ENCODE measurements around the gene DOK3. TPM values are rescaled to one million over a fixed set of nuclear protein-coding genes. Genes with fewer than 3 reads are reported as not detected.

The DOK3 gene
- total and polyA plus RNA-seq, 10 of the 15 experiments (the other 5 are each of a cell fraction or from before 2014, with no cell fraction given): 6.6 to 107 (median 52.1) TPM

DNA sequence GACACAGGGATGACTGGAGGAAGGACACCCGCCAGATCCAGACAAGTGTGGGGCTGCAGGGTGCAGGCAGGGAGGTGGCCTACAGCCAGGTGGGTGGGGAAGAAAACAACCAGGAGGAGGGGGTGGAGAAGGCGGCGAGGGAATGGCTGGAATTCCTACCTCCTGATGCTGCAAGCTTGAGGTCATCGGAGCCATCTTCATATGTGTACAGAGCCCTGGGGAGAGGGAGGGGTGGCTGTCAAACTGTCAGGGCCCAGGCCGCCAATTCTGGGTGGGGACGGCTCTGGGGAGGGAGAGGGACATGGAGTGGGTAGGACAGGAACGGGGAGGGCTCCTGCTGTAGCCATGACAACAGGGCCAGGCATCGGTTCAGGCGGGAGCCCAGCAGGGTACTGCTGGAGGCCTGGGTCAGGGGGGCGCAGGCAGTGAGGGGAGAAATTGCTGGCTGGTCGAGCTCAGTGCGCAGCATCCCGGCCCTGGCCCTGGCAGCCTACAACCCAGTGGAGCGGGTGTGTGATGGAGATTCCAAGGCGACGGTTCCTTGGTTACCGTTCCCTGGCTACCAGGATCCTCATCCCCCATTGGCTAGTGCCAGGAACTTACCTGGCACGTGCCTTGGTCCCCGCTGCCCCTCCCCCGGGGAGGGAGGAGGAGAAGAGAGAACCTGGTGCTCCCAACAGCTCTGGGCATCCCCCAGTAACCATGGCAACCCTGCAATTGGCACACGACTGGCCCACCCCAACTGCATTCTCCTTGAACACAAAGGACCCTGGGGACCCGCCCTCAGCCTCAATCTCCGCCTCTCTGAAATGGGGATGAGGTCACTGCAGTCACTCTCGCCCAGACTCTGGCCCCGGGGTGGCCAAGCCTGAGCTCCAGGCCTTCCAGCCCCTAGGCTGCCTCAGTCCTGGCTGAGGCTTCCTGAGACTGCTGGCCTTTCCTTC, 40.7 kb downstream of the DOK3 start:
- FAIRE-seq (no peak), DNase-seq (ENCODE audit: low read depth, low spot score) (no peak), ATAC-seq (peak; percentile 15)
- CTCF ChIA-PET: interaction anchor here (0.7 to 2.0 kb wide), 4 partner anchors 12 to 107 kb away, joined by 3 to 5 read pairs (median 4); no protein-coding TSS in a partner anchor
- H2AFZ ChIP-seq (ENCODE audit: control insufficient read depth, low read depth, low read length): no peak overlapping the region
- intact Hi-C loops (cut with micrococcal nuclease; ENCODE audit: unreplicated experiment): no loop called here
- H3K36me3 ChIP-seq (ENCODE audit: control insufficient read depth in 2 of 2, insufficient read depth in 2 of 2, low read length in 1 of 2): no peaks in the 10 kb centered on the region
- RAD21 ChIA-PET (ENCODE audit: unreplicated experiment): no interaction called here
- in situ Hi-C loops (cut with MboI): no loop called here
- H3K9me3 ChIP-seq (replicated peaks; ENCODE audit: control insufficient read depth, insufficient read depth, low read length): no peaks in the 10 kb centered on the region
- no peak for TF ChIP-seq MTA3 (IDR thresholded peaks at IDR 0.05; ENCODE audit: borderline replicate concordance, low read length)
- no peak for TF ChIP-seq SMARCA5 (IDR thresholded peaks at IDR 0.05)
- TF ChIP-seq, protein P1, sequence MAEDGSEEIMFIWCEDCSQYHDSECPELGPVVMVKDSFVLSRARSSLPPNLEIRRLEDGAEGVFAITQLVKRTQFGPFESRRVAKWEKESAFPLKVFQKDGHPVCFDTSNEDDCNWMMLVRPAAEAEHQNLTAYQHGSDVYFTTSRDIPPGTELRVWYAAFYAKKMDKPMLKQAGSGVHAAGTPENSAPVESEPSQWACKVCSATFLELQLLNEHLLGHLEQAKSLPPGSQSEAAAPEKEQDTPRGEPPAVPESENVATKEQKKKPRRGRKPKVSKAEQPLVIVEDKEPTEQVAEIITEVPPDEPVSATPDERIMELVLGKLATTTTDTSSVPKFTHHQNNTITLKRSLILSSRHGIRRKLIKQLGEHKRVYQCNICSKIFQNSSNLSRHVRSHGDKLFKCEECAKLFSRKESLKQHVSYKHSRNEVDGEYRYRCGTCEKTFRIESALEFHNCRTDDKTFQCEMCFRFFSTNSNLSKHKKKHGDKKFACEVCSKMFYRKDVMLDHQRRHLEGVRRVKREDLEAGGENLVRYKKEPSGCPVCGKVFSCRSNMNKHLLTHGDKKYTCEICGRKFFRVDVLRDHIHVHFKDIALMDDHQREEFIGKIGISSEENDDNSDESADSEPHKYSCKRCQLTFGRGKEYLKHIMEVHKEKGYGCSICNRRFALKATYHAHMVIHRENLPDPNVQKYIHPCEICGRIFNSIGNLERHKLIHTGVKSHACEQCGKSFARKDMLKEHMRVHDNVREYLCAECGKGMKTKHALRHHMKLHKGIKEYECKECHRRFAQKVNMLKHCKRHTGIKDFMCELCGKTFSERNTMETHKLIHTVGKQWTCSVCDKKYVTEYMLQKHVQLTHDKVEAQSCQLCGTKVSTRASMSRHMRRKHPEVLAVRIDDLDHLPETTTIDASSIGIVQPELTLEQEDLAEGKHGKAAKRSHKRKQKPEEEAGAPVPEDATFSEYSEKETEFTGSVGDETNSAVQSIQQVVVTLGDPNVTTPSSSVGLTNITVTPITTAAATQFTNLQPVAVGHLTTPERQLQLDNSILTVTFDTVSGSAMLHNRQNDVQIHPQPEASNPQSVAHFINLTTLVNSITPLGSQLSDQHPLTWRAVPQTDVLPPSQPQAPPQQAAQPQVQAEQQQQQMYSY (CRISPR knock-in tag; IDR thresholded peaks at IDR 0.05): no peak
- TF ChIP-seq, protein P2, sequence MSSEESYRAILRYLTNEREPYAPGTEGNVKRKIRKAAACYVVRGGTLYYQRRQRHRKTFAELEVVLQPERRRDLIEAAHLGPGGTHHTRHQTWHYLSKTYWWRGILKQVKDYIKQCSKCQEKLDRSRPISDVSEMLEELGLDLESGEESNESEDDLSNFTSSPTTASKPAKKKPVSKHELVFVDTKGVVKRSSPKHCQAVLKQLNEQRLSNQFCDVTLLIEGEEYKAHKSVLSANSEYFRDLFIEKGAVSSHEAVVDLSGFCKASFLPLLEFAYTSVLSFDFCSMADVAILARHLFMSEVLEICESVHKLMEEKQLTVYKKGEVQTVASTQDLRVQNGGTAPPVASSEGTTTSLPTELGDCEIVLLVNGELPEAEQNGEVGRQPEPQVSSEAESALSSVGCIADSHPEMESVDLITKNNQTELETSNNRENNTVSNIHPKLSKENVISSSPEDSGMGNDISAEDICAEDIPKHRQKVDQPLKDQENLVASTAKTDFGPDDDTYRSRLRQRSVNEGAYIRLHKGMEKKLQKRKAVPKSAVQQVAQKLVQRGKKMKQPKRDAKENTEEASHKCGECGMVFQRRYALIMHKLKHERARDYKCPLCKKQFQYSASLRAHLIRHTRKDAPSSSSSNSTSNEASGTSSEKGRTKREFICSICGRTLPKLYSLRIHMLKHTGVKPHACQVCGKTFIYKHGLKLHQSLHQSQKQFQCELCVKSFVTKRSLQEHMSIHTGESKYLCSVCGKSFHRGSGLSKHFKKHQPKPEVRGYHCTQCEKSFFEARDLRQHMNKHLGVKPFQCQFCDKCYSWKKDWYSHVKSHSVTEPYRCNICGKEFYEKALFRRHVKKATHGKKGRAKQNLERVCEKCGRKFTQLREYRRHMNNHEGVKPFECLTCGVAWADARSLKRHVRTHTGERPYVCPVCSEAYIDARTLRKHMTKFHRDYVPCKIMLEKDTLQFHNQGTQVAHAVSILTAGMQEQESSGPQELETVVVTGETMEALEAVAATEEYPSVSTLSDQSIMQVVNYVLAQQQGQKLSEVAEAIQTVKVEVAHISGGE (CRISPR knock-in tag; IDR thresholded peaks at IDR 0.05): no peak
- TF ChIP-seq, protein P3, sequence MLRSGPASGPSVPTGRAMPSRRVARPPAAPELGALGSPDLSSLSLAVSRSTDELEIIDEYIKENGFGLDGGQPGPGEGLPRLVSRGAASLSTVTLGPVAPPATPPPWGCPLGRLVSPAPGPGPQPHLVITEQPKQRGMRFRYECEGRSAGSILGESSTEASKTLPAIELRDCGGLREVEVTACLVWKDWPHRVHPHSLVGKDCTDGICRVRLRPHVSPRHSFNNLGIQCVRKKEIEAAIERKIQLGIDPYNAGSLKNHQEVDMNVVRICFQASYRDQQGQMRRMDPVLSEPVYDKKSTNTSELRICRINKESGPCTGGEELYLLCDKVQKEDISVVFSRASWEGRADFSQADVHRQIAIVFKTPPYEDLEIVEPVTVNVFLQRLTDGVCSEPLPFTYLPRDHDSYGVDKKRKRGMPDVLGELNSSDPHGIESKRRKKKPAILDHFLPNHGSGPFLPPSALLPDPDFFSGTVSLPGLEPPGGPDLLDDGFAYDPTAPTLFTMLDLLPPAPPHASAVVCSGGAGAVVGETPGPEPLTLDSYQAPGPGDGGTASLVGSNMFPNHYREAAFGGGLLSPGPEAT (IDR thresholded peaks at IDR 0.05; ENCODE audit: low read depth): no peak
- TF ChIP-seq BMI1 (IDR thresholded peaks at IDR 0.05; ENCODE audit: borderline replicate concordance): peak; percentile 79
- no peak for TF ChIP-seq NFXL1 (IDR thresholded peaks at IDR 0.05; ENCODE audit: borderline replicate concordance)
- peak in 1 of 2 experiments; percentile 70; a peak in 2 of 4 replicates for TF ChIP-seq BHLHE40 (IDR thresholded peaks at IDR 0.05; ENCODE audit: borderline replicate concordance in 1 of 2, low read depth in 2 of 2, low read length in 1 of 2)
- TF ChIP-seq RUNX3 (IDR thresholded peaks at IDR 0.05; ENCODE audit: low read length): no peak
- TF ChIP-seq, protein P4, sequence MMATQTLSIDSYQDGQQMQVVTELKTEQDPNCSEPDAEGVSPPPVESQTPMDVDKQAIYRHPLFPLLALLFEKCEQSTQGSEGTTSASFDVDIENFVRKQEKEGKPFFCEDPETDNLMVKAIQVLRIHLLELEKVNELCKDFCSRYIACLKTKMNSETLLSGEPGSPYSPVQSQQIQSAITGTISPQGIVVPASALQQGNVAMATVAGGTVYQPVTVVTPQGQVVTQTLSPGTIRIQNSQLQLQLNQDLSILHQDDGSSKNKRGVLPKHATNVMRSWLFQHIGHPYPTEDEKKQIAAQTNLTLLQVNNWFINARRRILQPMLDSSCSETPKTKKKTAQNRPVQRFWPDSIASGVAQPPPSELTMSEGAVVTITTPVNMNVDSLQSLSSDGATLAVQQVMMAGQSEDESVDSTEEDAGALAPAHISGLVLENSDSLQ (IDR thresholded peaks at IDR 0.05): peak; percentile 58
- peaks cover 3% of the 10 kb centered on the region for H3K4me1 ChIP-seq (ENCODE audit: control insufficient read depth, insufficient read depth, low read length)
- no peaks in the 10 kb centered on the region for H3K27me3 ChIP-seq (replicated peaks in 1 of 2; ENCODE audit: control insufficient read depth in 2 of 2, insufficient read depth in 2 of 2, low read length in 1 of 2)
- peaks cover 4% of the 10 kb centered on the region; the same call in 1 of the 2 replicates for H3K79me2 ChIP-seq (ENCODE audit: control insufficient read depth, insufficient read depth, low read length)
- no peak overlapping the region for H3K4me2 ChIP-seq (ENCODE audit: control insufficient read depth, insufficient read depth)
- no peaks in the 10 kb centered on the region for H4K20me1 ChIP-seq (ENCODE audit: control insufficient read depth, insufficient read depth)
- H3K27ac ChIP-seq (ENCODE audit: control insufficient read depth, insufficient read depth): no peak overlapping the region
- POLR2A ChIA-PET: interaction anchor here (1.2 kb wide), 1 partner anchor 12 kb away, joined by 3 read pairs; no protein-coding TSS in a partner anchor
- SMC1A ChIA-PET (ENCODE audit: uncharacterized antibody, unreplicated experiment): interaction anchor here (1.0 to 1.1 kb wide), 2 partner anchors 9 to 11 kb away, joined by 4 read pairs; no protein-coding TSS in a partner anchor
- H3K9ac ChIP-seq (ENCODE audit: control insufficient read depth, insufficient read depth, low read length): no peak overlapping the region
- WGBS (ENCODE audit: insufficient coverage, insufficient replicate concordance, low lambda C conversion rate, missing lambda C conversion rate): 51% methylated on average over 22 of the region's 25 CpGs
- H3K4me3 ChIP-seq: no peak overlapping the region
- no TSS peak for BruUV-seq (replicated peaks)

All from GM12878 (cell line).